ENCODE results near the gene PACC1.

The PACC1 gene

GRCh38 chr1:212430955-212431394, 16.3 kb upstream of the PACC1 start:
- POLR2A ChIA-PET: no interaction called here

GRCh38 chr1:212430416-212430815, 15.7 kb upstream of the PACC1 start:
- no peak for DNase-seq
- H3K27ac ChIP-seq (ENCODE audit: insufficient read depth in 1 of 2, low read depth in 1 of 2, low read length in 2 of 2, poor library complexity in 1 of 2, severe bottlenecking in 2 of 2): no peak overlapping the region
- no peaks in the 10 kb centered on the region for H3K27me3 ChIP-seq (replicated peaks in 2 of 5; ENCODE audit: control insufficient read depth in 4 of 5, insufficient read depth in 5 of 5, low read length in 4 of 5)
- POLR2A ChIA-PET: no interaction called here
- H3K36me3 ChIP-seq (ENCODE audit: control insufficient read depth in 4 of 4, insufficient read depth in 4 of 4, low read length in 3 of 4): no peaks in the 10 kb centered on the region
- no peak overlapping the region for H3K4me3 ChIP-seq (ENCODE audit: control insufficient read depth in 1 of 7, extremely low read depth in 1 of 7, insufficient read depth in 4 of 7, low read depth in 2 of 7, low read length in 6 of 7)
- WGBS (ENCODE audit: insufficient coverage): 100% methylated on average over 1 of the region's 2 CpGs
- no peaks in the 10 kb centered on the region for H3K9me3 ChIP-seq (ENCODE audit: control extremely low read depth in 1 of 5, control insufficient read depth in 4 of 5, insufficient read depth in 2 of 5, low read depth in 1 of 5, low read length in 4 of 5)
- CTCF ChIA-PET: interaction anchor here (1.0 to 4.7 kb wide), 5 partner anchors 10 to 359 kb away, joined by 3 to 19 read pairs (median 5); no protein-coding TSS in a partner anchor
- H3K4me1 ChIP-seq (ENCODE audit: control extremely low read depth in 1 of 4, control insufficient read depth in 4 of 4, insufficient read depth in 4 of 4, low read length in 3 of 4): peaks cover 3 to 26% (median 16%) of the 10 kb centered on the region in 4 experiments

More at GRCh38 chr1:212430955-212431394, 16.3 kb upstream of the PACC1 start:
- Histone ChIP-seq H3K27me3 (replicated peaks in 2 of 5; ENCODE audit: control insufficient read depth in 4 of 5, insufficient read depth in 5 of 5, low read length in 4 of 5) (no peaks in the 10 kb centered on the region), H3K4me1 (ENCODE audit: control extremely low read depth in 1 of 4, control insufficient read depth in 4 of 4, insufficient read depth in 4 of 4, low read length in 3 of 4) (peaks cover 3 to 26% (median 16%) of the 10 kb centered on the region in 4 experiments), H3K4me3 (ENCODE audit: control insufficient read depth in 1 of 7, extremely low read depth in 1 of 7, insufficient read depth in 4 of 7, low read depth in 2 of 7, low read length in 6 of 7) (no peak overlapping the region), H3K9me3 (ENCODE audit: control extremely low read depth in 1 of 5, control insufficient read depth in 4 of 5, insufficient read depth in 2 of 5, low read depth in 1 of 5, low read length in 4 of 5) (no peaks in the 10 kb centered on the region), H3K27ac (ENCODE audit: insufficient read depth in 1 of 2, low read depth in 1 of 2, low read length in 2 of 2, poor library complexity in 1 of 2, severe bottlenecking in 2 of 2) (no peak overlapping the region), H3K36me3 (ENCODE audit: control insufficient read depth in 4 of 4, insufficient read depth in 4 of 4, low read length in 3 of 4) (no peaks in the 10 kb centered on the region)
- 65% methylated on average over 2 of the region's 3 CpGs for WGBS (ENCODE audit: insufficient coverage)
- DNase-seq: no peak
- CTCF ChIA-PET: interaction anchor here (1.0 to 4.7 kb wide), 4 partner anchors 11 to 360 kb away, joined by 3 to 19 read pairs (median 4); no protein-coding TSS in a partner anchor

DNA sequence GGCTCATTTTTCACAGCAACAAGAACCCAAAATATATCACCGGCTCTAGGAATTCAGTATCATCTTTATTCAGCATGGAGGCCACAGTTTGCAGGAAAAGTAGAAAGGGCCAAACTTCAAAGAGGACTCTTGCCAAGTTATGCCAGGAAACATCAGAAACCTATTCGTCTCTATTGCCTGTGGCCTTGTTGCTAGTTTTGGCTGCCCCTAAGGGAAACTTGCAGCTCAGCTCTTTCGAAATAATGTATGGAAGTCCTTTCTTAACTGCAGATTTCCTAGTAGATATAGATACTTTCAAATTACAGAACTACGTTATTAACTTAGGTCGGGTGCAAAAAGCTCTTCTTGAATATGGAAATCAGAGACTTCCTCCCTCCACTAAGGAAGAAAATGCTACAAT, 13.8 kb upstream of the PACC1 start:
- H3K4me3 ChIP-seq (ENCODE audit: control insufficient read depth in 1 of 7, extremely low read depth in 1 of 7, insufficient read depth in 4 of 7, low read depth in 2 of 7, low read length in 6 of 7): no peak overlapping the region
- ChIA-PET POLR2A (no interaction called here), CTCF (interaction anchor here (1.4 to 4.7 kb wide), 2 partner anchors 21 to 27 kb away, joined by 3 to 19 read pairs; no protein-coding TSS in a partner anchor)
- DNase-seq: no peak
- no peaks in the 10 kb centered on the region for H3K9me3 ChIP-seq (ENCODE audit: control extremely low read depth in 1 of 5, control insufficient read depth in 4 of 5, insufficient read depth in 2 of 5, low read depth in 1 of 5, low read length in 4 of 5)
- H3K36me3 ChIP-seq (ENCODE audit: control insufficient read depth in 4 of 4, insufficient read depth in 4 of 4, low read length in 3 of 4): no peaks in the 10 kb centered on the region
- 94% methylated on average over 4 of the region's 5 CpGs for WGBS (ENCODE audit: insufficient coverage)
- H3K27ac ChIP-seq (ENCODE audit: insufficient read depth in 1 of 2, low read depth in 1 of 2, low read length in 2 of 2, poor library complexity in 1 of 2, severe bottlenecking in 2 of 2): no peak overlapping the region
- no peaks in the 10 kb centered on the region for H3K27me3 ChIP-seq (replicated peaks in 2 of 5; ENCODE audit: control insufficient read depth in 4 of 5, insufficient read depth in 5 of 5, low read length in 4 of 5)
- peaks cover 3 to 16% (median 10%) of the 10 kb centered on the region in 4 experiments for H3K4me1 ChIP-seq (ENCODE audit: control extremely low read depth in 1 of 4, control insufficient read depth in 4 of 4, insufficient read depth in 4 of 4, low read length in 3 of 4)

DNA sequence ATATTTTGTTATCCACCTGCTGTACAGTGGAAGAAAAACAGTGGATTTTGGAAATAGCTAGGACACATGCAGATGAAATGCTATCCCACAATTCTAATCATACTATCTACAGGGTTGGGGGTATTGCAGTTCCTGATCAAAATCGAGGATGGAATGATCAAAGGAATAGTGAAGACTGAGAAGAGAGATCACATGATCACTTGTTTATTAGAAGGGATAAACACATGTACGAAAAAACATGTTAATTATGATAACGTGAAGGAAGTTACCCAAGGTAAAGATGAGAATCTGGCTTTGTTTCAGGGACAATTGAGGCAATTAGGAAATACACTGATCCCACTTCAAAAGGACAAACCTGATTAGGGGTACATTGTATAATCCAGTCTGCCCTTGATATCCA, 9.2 kb upstream of the PACC1 start:
- CTCF ChIA-PET: interaction anchor here (3.1 kb wide), 1 partner anchor 32 kb away, joined by 12 read pairs; no protein-coding TSS in a partner anchor
- DNase-seq: no peak
- Histone ChIP-seq H3K4me3 (ENCODE audit: control insufficient read depth in 1 of 7, extremely low read depth in 1 of 7, insufficient read depth in 4 of 7, low read depth in 2 of 7, low read length in 6 of 7) (no peak overlapping the region), H3K27ac (ENCODE audit: insufficient read depth in 1 of 2, low read depth in 1 of 2, low read length in 2 of 2, poor library complexity in 1 of 2, severe bottlenecking in 2 of 2) (no peak overlapping the region), H3K27me3 (replicated peaks in 2 of 5; ENCODE audit: control insufficient read depth in 4 of 5, insufficient read depth in 5 of 5, low read length in 4 of 5) (no peaks in the 10 kb centered on the region), H3K4me1 (ENCODE audit: control extremely low read depth in 1 of 4, control insufficient read depth in 4 of 4, insufficient read depth in 4 of 4, low read length in 3 of 4) (peaks cover 0 to under 1% (median 0%) of the 10 kb centered on the region in 4 experiments), H3K36me3 (ENCODE audit: control insufficient read depth in 4 of 4, insufficient read depth in 4 of 4, low read length in 3 of 4) (no peaks in the 10 kb centered on the region), H3K9me3 (ENCODE audit: control extremely low read depth in 1 of 5, control insufficient read depth in 4 of 5, insufficient read depth in 2 of 5, low read depth in 1 of 5, low read length in 4 of 5) (no peaks in the 10 kb centered on the region)
- POLR2A ChIA-PET: no interaction called here
- WGBS (ENCODE audit: insufficient coverage): 90% methylated on average over 2 of the region's 3 CpGs

DNA sequence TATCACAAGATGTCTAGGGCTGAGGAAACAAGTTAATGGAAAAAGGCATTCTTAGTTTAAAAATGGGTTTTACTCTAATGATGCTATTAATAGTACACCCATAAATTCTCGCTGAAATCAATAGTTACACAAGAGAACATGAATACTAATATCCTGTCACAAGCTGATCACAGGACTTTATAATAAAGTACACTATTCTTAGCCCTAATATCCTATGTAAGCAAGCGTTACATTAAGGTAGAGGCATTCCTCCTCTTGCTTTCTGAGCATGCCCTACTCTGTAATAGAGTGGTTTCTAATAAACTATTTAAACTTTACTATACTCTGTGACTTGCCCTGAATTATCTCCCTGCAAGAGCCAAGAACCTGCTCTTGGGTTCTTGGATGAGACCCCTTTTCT, 6.5 kb upstream of the PACC1 start:
- Histone ChIP-seq H3K4me1 (ENCODE audit: control extremely low read depth in 1 of 4, control insufficient read depth in 4 of 4, insufficient read depth in 4 of 4, low read length in 3 of 4) (peaks cover 0 to 12% (median 2%) of the 10 kb centered on the region in 4 experiments), H3K4me3 (ENCODE audit: control insufficient read depth in 1 of 7, extremely low read depth in 1 of 7, insufficient read depth in 4 of 7, low read depth in 2 of 7, low read length in 6 of 7) (no peak overlapping the region), H3K27me3 (replicated peaks in 2 of 5; ENCODE audit: control insufficient read depth in 4 of 5, insufficient read depth in 5 of 5, low read length in 4 of 5) (no peaks in the 10 kb centered on the region), H3K9me3 (ENCODE audit: control extremely low read depth in 1 of 5, control insufficient read depth in 4 of 5, insufficient read depth in 2 of 5, low read depth in 1 of 5, low read length in 4 of 5) (no peaks in the 10 kb centered on the region), H3K36me3 (ENCODE audit: control insufficient read depth in 4 of 4, insufficient read depth in 4 of 4, low read length in 3 of 4) (no peaks in the 10 kb centered on the region), H3K27ac (ENCODE audit: insufficient read depth in 1 of 2, low read depth in 1 of 2, low read length in 2 of 2, poor library complexity in 1 of 2, severe bottlenecking in 2 of 2) (no peak overlapping the region)
- ChIA-PET CTCF (interaction anchor here (0.6 to 1.5 kb wide), 2 partner anchors 10 to 350 kb away, joined by 3 to 5 read pairs; no protein-coding TSS in a partner anchor), POLR2A (no interaction called here)
- WGBS (ENCODE audit: insufficient coverage): no CpG with 5 or more reads among the region's 2 CpGs
- DNase-seq: no peak

DNA sequence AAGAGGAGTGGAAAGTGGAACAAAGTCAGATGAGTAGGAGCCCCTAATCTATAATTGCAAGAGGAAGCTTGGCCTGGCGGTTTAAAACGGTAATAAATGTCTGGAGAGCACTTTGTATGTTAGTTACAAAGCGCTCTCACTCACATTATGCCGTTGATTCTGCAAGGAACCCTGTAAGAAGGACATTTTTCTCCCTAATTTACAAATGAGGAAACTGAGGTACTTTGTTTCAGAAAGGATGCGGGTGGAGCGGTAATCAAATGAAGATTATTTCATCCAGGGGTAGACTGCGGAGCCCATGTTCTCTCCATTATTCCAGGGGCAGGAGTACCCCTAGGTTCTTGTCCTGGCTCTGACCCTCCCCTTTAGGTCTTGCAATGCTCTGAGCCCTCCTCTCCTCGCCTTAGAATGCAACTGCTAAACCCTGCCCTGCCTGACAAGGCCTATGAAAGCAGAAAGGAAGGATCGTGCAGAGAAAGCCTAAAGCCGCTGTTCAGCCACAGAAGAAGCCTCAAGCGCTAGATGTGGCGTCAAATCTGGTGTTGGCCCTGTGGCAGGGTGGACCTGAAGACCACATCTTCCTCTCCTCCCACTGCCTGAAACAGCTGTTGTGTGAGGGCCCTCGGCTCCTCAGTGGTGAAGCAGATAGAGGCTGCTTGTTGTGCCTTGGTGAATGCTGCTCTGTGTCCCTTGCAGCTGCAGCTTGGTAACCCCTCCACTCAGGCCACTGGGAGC, 588 bp upstream of the PACC1 start:
- Histone ChIP-seq H3K4me3 (ENCODE audit: control insufficient read depth in 1 of 7, extremely low read depth in 1 of 7, insufficient read depth in 4 of 7, low read depth in 2 of 7, low read length in 6 of 7) (peak overlapping the region in 6 of 7 experiments; percentile 87 to 95 (median 91)), H3K9me3 (ENCODE audit: control extremely low read depth in 1 of 5, control insufficient read depth in 4 of 5, insufficient read depth in 2 of 5, low read depth in 1 of 5, low read length in 4 of 5) (no peaks in the 10 kb centered on the region), H3K36me3 (ENCODE audit: control insufficient read depth in 4 of 4, insufficient read depth in 4 of 4, low read length in 3 of 4) (peaks cover 1 to 18% (median 10%) of the 10 kb centered on the region in 4 experiments), H3K4me1 (ENCODE audit: control extremely low read depth in 1 of 4, control insufficient read depth in 4 of 4, insufficient read depth in 4 of 4, low read length in 3 of 4) (peaks cover 9 to 51% (median 27%) of the 10 kb centered on the region in 4 experiments), H3K27me3 (replicated peaks in 2 of 5; ENCODE audit: control insufficient read depth in 4 of 5, insufficient read depth in 5 of 5, low read length in 4 of 5) (no peaks in the 10 kb centered on the region), H3K27ac (ENCODE audit: insufficient read depth in 1 of 2, low read depth in 1 of 2, low read length in 2 of 2, poor library complexity in 1 of 2, severe bottlenecking in 2 of 2) (peak overlapping the region; percentile 69 to 78)
- POLR2A ChIA-PET: interaction anchor here (0.6 kb wide), 1 partner anchor 14 kb away, joined by 3 read pairs; no protein-coding TSS in a partner anchor
- CTCF ChIA-PET: interaction anchor here (1.0 to 2.5 kb wide), 3 partner anchors 17 to 899 kb away, joined by 3 to 12 read pairs (median 3); no protein-coding TSS in a partner anchor
- DNase-seq: peak; percentile 37 to 87 (median 82)
- WGBS (ENCODE audit: insufficient coverage): 41% methylated on average over 13 of the region's 13 CpGs

GRCh38 chr1:212413902-212414327, 771 bp downstream of the PACC1 start:
- Histone ChIP-seq H3K4me3 (ENCODE audit: control insufficient read depth in 1 of 7, extremely low read depth in 1 of 7, insufficient read depth in 4 of 7, low read depth in 2 of 7, low read length in 6 of 7) (peak overlapping the region; percentile 86 to 95 (median 90)), H3K27ac (ENCODE audit: insufficient read depth in 1 of 2, low read depth in 1 of 2, low read length in 2 of 2, poor library complexity in 1 of 2, severe bottlenecking in 2 of 2) (no peak overlapping the region), H3K4me1 (ENCODE audit: control extremely low read depth in 1 of 4, control insufficient read depth in 4 of 4, insufficient read depth in 4 of 4, low read length in 3 of 4) (peaks cover 9 to 52% (median 27%) of the 10 kb centered on the region in 4 experiments), H3K27me3 (replicated peaks in 2 of 5; ENCODE audit: control insufficient read depth in 4 of 5, insufficient read depth in 5 of 5, low read length in 4 of 5) (no peaks in the 10 kb centered on the region), H3K9me3 (ENCODE audit: control extremely low read depth in 1 of 5, control insufficient read depth in 4 of 5, insufficient read depth in 2 of 5, low read depth in 1 of 5, low read length in 4 of 5) (no peaks in the 10 kb centered on the region), H3K36me3 (ENCODE audit: control insufficient read depth in 4 of 4, insufficient read depth in 4 of 4, low read length in 3 of 4) (peaks cover 7 to 32% (median 23%) of the 10 kb centered on the region in 4 experiments)
- ChIA-PET POLR2A (no interaction called here), CTCF (interaction anchor here (2.5 kb wide), 1 partner anchor 42 kb away, joined by 12 read pairs; no protein-coding TSS in a partner anchor)
- 25% methylated on average over 21 of the region's 21 CpGs for WGBS (ENCODE audit: insufficient coverage)
- DNase-seq: peak in 1 of 3 donors; percentile 18
